Middle frontal gyrus (tissue), 1 donor: ENCODE results near the gene CCZ1B.
"Not testable (repeated sequence)": the region's sequence is repeated elsewhere in the genome, so short reads cannot be mapped to it uniquely, and the experiment has no call there.

Source experiments
- DNase-seq: peaks from one replicate; pipeline ENCODE4 v3.0.0-alpha.2; 2015; ENCODE audit warnings: low spot score; ENCODE audit errors: extremely low spot score

The CCZ1B gene

GRCh38 chr7:6749335-6749734 is 76.7 kb downstream of the CCZ1B start:
- not testable (repeated sequence) for DNase-seq
